ENCODE measurements around the gene RRP8.
A peak's percentile ranks its signal among the peaks of the same experiment; 100 is the strongest.

The RRP8 gene

GRCh38 chr11:6567371-6567745, 36.1 kb downstream of the RRP8 start:
- no peak for DNase-seq (ENCODE audit: low read depth)

GRCh38 chr11:6566704-6567370, 36.6 kb downstream of the RRP8 start:
- DNase-seq (ENCODE audit: low read depth) = no peak

GRCh38 chr11:6565988-6566703, 37.3 kb downstream of the RRP8 start:
- no peak for DNase-seq (ENCODE audit: low read depth)

- DNase-seq (ENCODE audit: low read depth) = peak; percentile 11
These were observed 38.1 kb downstream of the RRP8 start for GRCh38 chr11:6565325-6565724.

- DNase-seq (ENCODE audit: low read depth) = no peak
These were observed 39.7 kb downstream of the RRP8 start for GRCh38 chr11:6563667-6564066.

- DNase-seq (ENCODE audit: low read depth) = no peak
These were observed 40.2 kb downstream of the RRP8 start for GRCh38 chr11:6563121-6563619.

- DNase-seq (ENCODE audit: low read depth) = no peak
These were observed 42.1 kb downstream of the RRP8 start for GRCh38 chr11:6561288-6561687.

- DNase-seq (ENCODE audit: low read depth) = no peak
These were observed 44.0 kb downstream of the RRP8 start for GRCh38 chr11:6559369-6559768.

- DNase-seq (ENCODE audit: low read depth) = no peak
These were observed 45.4 kb downstream of the RRP8 start for GRCh38 chr11:6557761-6558674.

- no peak for DNase-seq (ENCODE audit: low read depth)
These were observed 46.4 kb downstream of the RRP8 start for GRCh38 chr11:6557063-6557462.

- no peak for DNase-seq (ENCODE audit: low read depth)
These were observed 47.1 kb downstream of the RRP8 start for GRCh38 chr11:6556139-6556949.

GRCh38 chr11:6554828-6555706, 48.3 kb downstream of the RRP8 start:
- DNase-seq (ENCODE audit: low read depth) = no peak

- DNase-seq (ENCODE audit: low read depth) = no peak
These were observed 49.8 kb downstream of the RRP8 start for GRCh38 chr11:6553634-6554033.

- DNase-seq (ENCODE audit: low read depth) = no peak
These were observed 54.8 kb downstream of the RRP8 start for GRCh38 chr11:6548641-6549040.

GRCh38 chr11:6548121-6548520, 55.3 kb downstream of the RRP8 start:
- no peak for DNase-seq (ENCODE audit: low read depth)

- no peak for DNase-seq (ENCODE audit: low read depth)
These were observed 56.2 kb downstream of the RRP8 start for GRCh38 chr11:6547177-6547576.

GRCh38 chr11:6546735-6547134, 56.7 kb downstream of the RRP8 start:
- no peak for DNase-seq (ENCODE audit: low read depth)

GRCh38 chr11:6545917-6546605, 57.4 kb downstream of the RRP8 start:
- DNase-seq (ENCODE audit: low read depth) = no peak

Measured in amniotic epithelial cell (primary cell).